ENCODE data around the gene GRHPR.

- no peak for TF ChIP-seq CTCF (IDR thresholded peaks at IDR 0.05)
- no peak for TF ChIP-seq POLR2A (IDR thresholded peaks at IDR 0.05; ENCODE audit: low read depth)
- no peak for TF ChIP-seq EP300 (IDR thresholded peaks at IDR 0.05)
- TF ChIP-seq POLR2AphosphoS5 (IDR thresholded peaks at IDR 0.05): no peak
Measured at GRCh38 chr9:37446401-37446800, 23.9 kb downstream of the GRHPR start.

All from esophagus muscularis mucosa (tissue), 4 donors.